Brain microvascular endothelial cell (primary cell): ENCODE results near the gene MACROD2.

Experiments used
- DNase-seq: peaks from one replicate; pipeline ENCODE4 v3.0.0-alpha.2; 2020
- H3K27ac ChIP-seq: fragments of 250-450 bp; sonication (Bioruptor Pico); 2 replicates; pipeline ENCODE4 v1.5.1; 2020; ENCODE audit warnings: mild to moderate bottlenecking, moderate library complexity
- H3K27me3 ChIP-seq: fragments of 250-450 bp; sonication (Bioruptor Pico); replicated peaks from 2 replicates; pipeline ENCODE4 v1.5.1; 2020; ENCODE audit warnings: mild to moderate bottlenecking
- H3K36me3 ChIP-seq: fragments of 250-450 bp; sonication (Bioruptor Pico); replicated peaks from 2 replicates; pipeline ENCODE4 v1.5.1; 2020; ENCODE audit warnings: mild to moderate bottlenecking
- H3K4me3 ChIP-seq: 2 replicates; pipeline ENCODE4 v1.5.1; 2011; ENCODE audit warnings: low read depth, mild to moderate bottlenecking, control low read depth, low read length, moderate library complexity
- in situ Hi-C: cut with HindIII; loops from 2 replicates; pipeline ENCODE4 v1.10.0; 2017; ENCODE audit warnings: low sequenced_read_pairs, low pct_ligation_motif_present
- TF ChIP-seq, protein P1 (sequence below): IDR thresholded peaks from 2 replicates; pipeline ENCODE4 v1.5.1; 2011; ENCODE audit warnings: low read depth, mild to moderate bottlenecking, moderate library complexity, low read length, control low read depth, inconsistent platforms; ENCODE audit errors: missing control alignments

Gene MACROD2

GRCh38 chr20:14046534-14046933, 51.2 kb downstream of the MACROD2 start:
- in situ Hi-C loops, result no loop called here
- H3K4me3 ChIP-seq, result no peak overlapping the region
- H3K27ac ChIP-seq, result no peak overlapping the region
- H3K27me3 ChIP-seq, result no peaks in the 10 kb centered on the region
- H3K36me3 ChIP-seq, result no peaks in the 10 kb centered on the region
- no peak for DNase-seq
- TF ChIP-seq, protein P1, sequence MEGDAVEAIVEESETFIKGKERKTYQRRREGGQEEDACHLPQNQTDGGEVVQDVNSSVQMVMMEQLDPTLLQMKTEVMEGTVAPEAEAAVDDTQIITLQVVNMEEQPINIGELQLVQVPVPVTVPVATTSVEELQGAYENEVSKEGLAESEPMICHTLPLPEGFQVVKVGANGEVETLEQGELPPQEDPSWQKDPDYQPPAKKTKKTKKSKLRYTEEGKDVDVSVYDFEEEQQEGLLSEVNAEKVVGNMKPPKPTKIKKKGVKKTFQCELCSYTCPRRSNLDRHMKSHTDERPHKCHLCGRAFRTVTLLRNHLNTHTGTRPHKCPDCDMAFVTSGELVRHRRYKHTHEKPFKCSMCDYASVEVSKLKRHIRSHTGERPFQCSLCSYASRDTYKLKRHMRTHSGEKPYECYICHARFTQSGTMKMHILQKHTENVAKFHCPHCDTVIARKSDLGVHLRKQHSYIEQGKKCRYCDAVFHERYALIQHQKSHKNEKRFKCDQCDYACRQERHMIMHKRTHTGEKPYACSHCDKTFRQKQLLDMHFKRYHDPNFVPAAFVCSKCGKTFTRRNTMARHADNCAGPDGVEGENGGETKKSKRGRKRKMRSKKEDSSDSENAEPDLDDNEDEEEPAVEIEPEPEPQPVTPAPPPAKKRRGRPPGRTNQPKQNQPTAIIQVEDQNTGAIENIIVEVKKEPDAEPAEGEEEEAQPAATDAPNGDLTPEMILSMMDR, result no peak

GRCh38 chr20:14049111-14049510, 53.8 kb downstream of the MACROD2 start:
- Histone ChIP-seq H3K36me3 (no peaks in the 10 kb centered on the region), H3K4me3 (no peak overlapping the region), H3K27ac (no peak overlapping the region), H3K27me3 (no peaks in the 10 kb centered on the region)
- in situ Hi-C loops, result no loop called here
- TF ChIP-seq, protein P1, result no peak
- DNase-seq, result no peak

DNA sequence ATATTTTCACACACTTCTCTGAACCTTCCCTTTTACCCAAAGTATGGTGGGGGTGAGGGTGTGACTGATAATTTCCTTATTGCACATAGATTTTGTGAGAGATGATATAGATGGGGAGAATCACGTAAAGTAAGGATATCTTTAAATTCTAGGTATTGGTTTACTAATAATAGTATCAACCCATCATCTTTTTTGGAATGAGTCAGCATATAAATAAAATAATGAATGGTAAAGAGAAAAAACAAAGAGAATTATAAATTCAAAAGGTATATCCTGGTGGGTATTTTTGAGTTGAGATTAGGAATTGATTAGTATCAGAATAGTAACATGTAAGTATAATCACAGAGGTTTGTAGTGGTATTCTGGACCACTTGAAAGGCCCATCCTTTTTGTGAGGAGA, 56.1 kb downstream of the MACROD2 start:
- in situ Hi-C loops, result no loop called here

GRCh38 chr20:14055127-14055742, 59.9 kb downstream of the MACROD2 start:
- in situ Hi-C loops, result no loop called here
- no peaks in the 10 kb centered on the region for H3K36me3 ChIP-seq
- no peak overlapping the region for H3K27ac ChIP-seq
- TF ChIP-seq, protein P1, result peak; percentile 37
- DNase-seq, result peak; percentile 49
- H3K4me3 ChIP-seq, result no peak overlapping the region
- H3K27me3 ChIP-seq, result no peaks in the 10 kb centered on the region

More for the DNA sequence above, 56.1 kb downstream of the MACROD2 start:
- H3K4me3 ChIP-seq, result no peak overlapping the region
- no peak for DNase-seq
- no peaks in the 10 kb centered on the region for H3K27me3 ChIP-seq
- TF ChIP-seq, protein P1, result no peak
- no peak overlapping the region for H3K27ac ChIP-seq
- H3K36me3 ChIP-seq, result no peaks in the 10 kb centered on the region

DNA sequence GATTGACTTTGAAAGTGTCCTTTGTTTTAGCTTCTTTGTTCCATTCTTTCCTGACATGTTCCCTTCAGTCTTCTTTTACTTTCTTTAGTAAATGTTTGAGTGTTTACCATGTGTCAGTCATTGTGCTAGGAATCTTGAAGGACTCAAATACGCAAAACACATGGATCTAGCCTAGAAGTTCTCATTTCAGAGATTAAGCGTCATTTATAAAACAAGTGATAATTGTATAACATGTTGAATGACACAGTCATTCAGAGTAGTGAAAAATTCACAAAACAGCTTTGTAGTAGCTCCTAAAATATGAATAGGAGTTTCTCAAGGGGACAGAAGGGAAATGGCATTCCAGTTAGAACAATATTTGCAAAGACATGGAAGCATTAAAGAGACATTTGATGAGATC, 66.9 kb downstream of the MACROD2 start:
- DNase-seq, result no peak
- no peaks in the 10 kb centered on the region for H3K27me3 ChIP-seq
- TF ChIP-seq, protein P1, result no peak
- H3K4me3 ChIP-seq, result no peak overlapping the region
- H3K36me3 ChIP-seq, result no peaks in the 10 kb centered on the region
- in situ Hi-C loops, result no loop called here
- H3K27ac ChIP-seq, result no peak overlapping the region

- H3K27ac ChIP-seq, result no peak overlapping the region
- H3K4me3 ChIP-seq, result no peak overlapping the region
- TF ChIP-seq, protein P1, result peak; percentile 11
- no peaks in the 10 kb centered on the region for H3K27me3 ChIP-seq
- in situ Hi-C loops, result no loop called here
- DNase-seq, result peak; percentile 41
- H3K36me3 ChIP-seq, result no peaks in the 10 kb centered on the region
Observed at GRCh38 chr20:14062786-14063185, 67.5 kb downstream of the MACROD2 start.
